Skin epidermis (tissue), 12 donors: ENCODE results near the gene RFFL.
A peak's percentile ranks its signal among the peaks of the same experiment; 100 is the strongest.

Experiments used
- H3K27ac ChIP-seq, 21 experiments: fragments of 200-600 bp; sonication (generic) in 11 of 21; one replicate each; pipeline ENCODE4 v1.5.0; 2020; ENCODE audit warnings: mild to moderate bottlenecking in 3 of 21, inconsistent platforms in 2 of 21, moderate library complexity in 2 of 21
- H3K4me3 ChIP-seq, 7 experiments: fragments of 200-600 bp; sonication (generic) in 2 of 7; one replicate each; pipeline ENCODE4 v1.5.0; 2020; ENCODE audit warnings: inconsistent platforms in 2 of 7, mild to moderate bottlenecking in 2 of 7, moderate library complexity in 1 of 7

RFFL gene

GRCh38 chr17:35083071-35083470 lies 19.6 kb upstream of the RFFL start:
- H3K4me3 ChIP-seq, result no peak overlapping the region
- peak overlapping the region in 2 of 21 experiments; percentile 5 to 43 for H3K27ac ChIP-seq

GRCh38 chr17:35082073-35082657 lies 18.7 kb upstream of the RFFL start:
- Histone ChIP-seq H3K4me3 (no peak overlapping the region), H3K27ac (peak overlapping the region in 4 of 21 experiments; percentile 5 to 66 (median 41))

- Histone ChIP-seq H3K4me3 (no peak overlapping the region), H3K27ac (peak overlapping the region in 2 of 21 experiments; percentile 31 to 43)
Measured at GRCh38 chr17:35081638-35082037, 18.1 kb upstream of the RFFL start.

GRCh38 chr17:35080536-35080935 lies 17.0 kb upstream of the RFFL start:
- no peak overlapping the region for H3K4me3 ChIP-seq

GRCh38 chr17:35079547-35080423 lies 16.3 kb upstream of the RFFL start:
- H3K27ac ChIP-seq, result peak overlapping the region in 5 of 21 experiments; percentile 5 to 43 (median 31)
- no peak overlapping the region for H3K4me3 ChIP-seq

More at GRCh38 chr17:35080536-35080935, 17.0 kb upstream of the RFFL start:
- peak overlapping the region in 5 of 21 experiments; percentile 5 to 43 (median 35) for H3K27ac ChIP-seq

- Histone ChIP-seq H3K27ac (no peak overlapping the region), H3K4me3 (no peak overlapping the region)
Measured at GRCh38 chr17:35076874-35077273, 13.4 kb upstream of the RFFL start.

- H3K4me3 ChIP-seq, result no peak overlapping the region
- peak overlapping the region in 3 of 21 experiments; percentile 6 to 50 (median 31) for H3K27ac ChIP-seq
Measured at GRCh38 chr17:35074711-35075707, 11.5 kb upstream of the RFFL start.

- H3K27ac ChIP-seq, result peak overlapping the region in 2 of 21 experiments; percentile 6 to 50
- H3K4me3 ChIP-seq, result no peak overlapping the region
Measured at GRCh38 chr17:35073991-35074627, 10.6 kb upstream of the RFFL start.

- H3K4me3 ChIP-seq, result no peak overlapping the region
- peak overlapping the region in 1 of 21 experiments; percentile 6 for H3K27ac ChIP-seq
Measured at GRCh38 chr17:35073183-35073790, 9.8 kb upstream of the RFFL start.

GRCh38 chr17:35069311-35069710 lies 5.8 kb upstream of the RFFL start:
- Histone ChIP-seq H3K4me3 (no peak overlapping the region), H3K27ac (no peak overlapping the region)

- no peak overlapping the region for H3K27ac ChIP-seq
- H3K4me3 ChIP-seq, result no peak overlapping the region
Measured at GRCh38 chr17:35068249-35068648, 4.7 kb upstream of the RFFL start.

GRCh38 chr17:35065880-35066279 lies 2.4 kb upstream of the RFFL start:
- no peak overlapping the region for H3K27ac ChIP-seq

GRCh38 chr17:35064516-35065215 lies 1.2 kb upstream of the RFFL start:
- no peak overlapping the region for H3K4me3 ChIP-seq
- peak overlapping the region in 19 of 21 experiments; percentile 20 to 89 (median 78) for H3K27ac ChIP-seq

More at GRCh38 chr17:35065880-35066279, 2.4 kb upstream of the RFFL start:
- H3K4me3 ChIP-seq, result no peak overlapping the region

GRCh38 chr17:35062308-35062707 lies 1.2 kb downstream of the RFFL start:
- H3K27ac ChIP-seq, result peak overlapping the region in 4 of 21 experiments; percentile 61 to 86 (median 81)

GRCh38 chr17:35057332-35057915 lies 6.1 kb downstream of the RFFL start:
- Histone ChIP-seq H3K4me3 (no peak overlapping the region), H3K27ac (no peak overlapping the region)

More at GRCh38 chr17:35062308-35062707, 1.2 kb downstream of the RFFL start:
- no peak overlapping the region for H3K4me3 ChIP-seq

GRCh38 chr17:35056013-35056412 lies 7.5 kb downstream of the RFFL start:
- no peak overlapping the region for H3K4me3 ChIP-seq
- H3K27ac ChIP-seq, result no peak overlapping the region

GRCh38 chr17:35053204-35053603 lies 10.3 kb downstream of the RFFL start:
- Histone ChIP-seq H3K4me3 (no peak overlapping the region), H3K27ac (peak overlapping the region in 6 of 21 experiments; percentile 71 to 92 (median 78))

GRCh38 chr17:35052780-35053179 lies 10.7 kb downstream of the RFFL start:
- H3K27ac ChIP-seq, result peak overlapping the region in 10 of 21 experiments; percentile 1 to 92 (median 74)

More at GRCh38 chr17:35052780-35053179, 10.7 kb downstream of the RFFL start:
- H3K4me3 ChIP-seq, result no peak overlapping the region
